ENCODE data around the gene ERBB4.
A peak's percentile ranks its signal among the peaks of the same experiment; 100 is the strongest.
"Not testable (repeated sequence)": the region's sequence is repeated elsewhere in the genome, so short reads cannot be mapped to it uniquely, and the experiment has no call there.

The ERBB4 gene

DNA sequence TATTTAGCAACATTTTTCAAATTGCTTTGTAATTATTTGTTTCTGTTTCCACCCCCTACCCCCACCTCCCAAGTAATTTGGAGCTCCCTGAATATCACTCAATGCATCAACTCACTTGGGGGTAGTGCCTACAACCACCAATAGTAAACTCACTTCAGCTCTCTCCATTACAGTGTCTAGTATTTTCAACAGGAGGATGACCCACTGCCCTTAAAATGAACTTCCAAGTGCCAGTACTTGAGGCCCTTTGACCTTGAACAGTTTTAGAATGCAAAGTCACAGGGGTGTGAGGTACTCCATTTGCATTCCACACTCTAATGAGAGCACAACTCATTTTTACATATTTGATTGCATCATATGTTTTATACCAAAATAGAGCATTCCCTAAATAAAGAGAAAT, 523.0 kb downstream of the ERBB4 start:
- no peak for DNase-seq

DNA sequence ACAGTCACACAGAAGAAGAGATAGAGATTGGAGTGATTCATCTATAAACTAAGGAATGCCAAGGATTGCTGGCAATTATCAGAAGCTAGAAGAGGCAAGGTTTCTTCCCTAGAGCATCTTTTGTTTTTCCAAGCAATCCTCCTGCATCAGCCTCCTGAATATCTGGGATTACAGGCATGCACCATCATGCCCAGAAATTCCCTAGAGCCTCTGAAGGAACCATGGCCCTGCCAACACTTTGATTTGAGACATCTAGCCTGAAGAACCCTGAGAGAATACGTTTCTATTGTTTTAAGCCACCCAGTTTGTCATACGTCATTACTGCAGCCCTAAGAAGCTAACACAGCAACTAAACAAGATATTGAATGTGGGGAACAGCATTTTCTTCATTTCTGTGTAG, 525.0 kb downstream of the ERBB4 start:
- no peak for DNase-seq

DNA sequence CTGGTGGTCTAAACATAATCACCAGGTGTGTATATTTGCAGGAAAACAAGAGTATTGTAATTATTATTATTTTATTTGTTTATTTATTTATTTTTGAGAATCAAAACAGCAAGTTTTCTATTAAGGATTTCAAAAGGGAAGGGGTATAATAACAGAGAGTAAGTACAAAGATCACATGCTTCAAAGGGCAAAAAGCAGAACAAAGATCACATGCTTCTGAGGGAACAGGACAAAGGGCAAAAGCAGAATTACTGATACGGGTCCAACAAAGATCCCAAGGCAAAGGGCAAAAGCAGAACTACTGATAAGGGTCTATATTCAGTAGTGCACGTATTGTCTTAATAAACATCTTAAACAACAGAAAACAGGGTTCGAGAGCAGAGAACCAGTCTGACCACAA, 528.3 kb downstream of the ERBB4 start:
- DNase-seq = not testable (repeated sequence)

DNA sequence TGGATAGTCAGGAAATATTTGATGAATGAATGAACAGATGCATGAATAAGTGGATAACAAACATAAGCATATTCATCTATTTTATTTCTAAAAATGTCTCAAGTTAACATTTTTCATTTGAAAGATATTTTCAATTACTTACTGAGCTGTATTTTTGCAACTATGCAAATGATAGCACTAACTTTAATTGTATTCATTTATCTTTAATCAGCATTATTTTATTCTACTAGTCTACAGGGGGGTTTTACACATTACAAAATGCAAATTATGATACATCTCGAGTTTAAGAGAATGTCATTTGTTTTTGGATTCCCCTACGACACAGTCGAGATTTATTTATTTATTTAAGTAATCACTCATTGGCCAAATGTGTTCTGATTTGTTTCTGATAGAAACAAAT, 530.6 kb downstream of the ERBB4 start:
- no peak for DNase-seq

DNA sequence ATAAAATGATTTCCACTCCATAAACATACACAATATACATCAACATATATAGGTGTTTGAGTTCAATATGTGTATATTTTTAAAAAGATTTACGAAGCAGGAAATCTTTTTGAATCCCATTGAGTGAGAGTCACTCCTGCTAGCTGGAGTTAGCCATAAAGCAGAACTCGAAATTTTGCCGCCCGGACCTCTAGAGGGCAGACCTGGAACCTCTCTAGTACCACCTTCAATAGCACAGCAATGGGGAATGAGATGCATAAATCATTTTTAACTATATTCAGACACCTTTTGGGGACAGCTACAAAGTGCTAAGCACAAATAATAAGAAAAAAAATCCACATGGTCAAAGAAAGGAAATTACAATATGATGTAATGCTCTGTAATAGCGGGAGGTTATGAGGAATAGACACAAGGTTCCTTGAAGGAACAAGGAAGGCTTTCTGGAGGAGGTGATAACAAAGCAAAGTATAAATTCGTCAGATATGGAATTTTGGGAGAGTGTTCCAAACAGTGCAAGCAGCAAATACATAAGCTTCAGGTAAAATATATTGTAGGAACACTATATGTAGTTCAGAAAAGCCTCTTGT, 533.4 kb downstream of the ERBB4 start:
- peak in 10 of 58 donors; percentile 1 to 19 (median 4) for DNase-seq

DNA sequence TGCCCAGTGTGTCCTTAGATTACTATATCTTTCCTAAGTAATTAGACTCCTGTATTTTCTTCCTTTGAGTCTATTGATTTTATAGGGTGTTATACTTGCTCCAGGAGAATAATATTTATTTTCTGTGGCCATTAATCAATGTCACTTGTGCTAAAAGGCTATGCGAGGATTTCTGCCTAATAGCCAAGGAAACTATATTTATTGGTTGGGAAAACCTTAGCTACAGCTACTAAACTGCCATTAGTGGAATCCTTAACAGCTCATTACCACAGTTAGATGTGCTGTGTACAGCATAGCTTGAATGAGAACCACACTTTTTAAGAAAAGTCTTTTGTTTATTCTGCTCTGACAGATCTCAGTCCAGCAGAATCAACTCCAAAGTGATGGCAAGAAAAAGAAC, 537.3 kb downstream of the ERBB4 start:
- no peak for DNase-seq

DNA sequence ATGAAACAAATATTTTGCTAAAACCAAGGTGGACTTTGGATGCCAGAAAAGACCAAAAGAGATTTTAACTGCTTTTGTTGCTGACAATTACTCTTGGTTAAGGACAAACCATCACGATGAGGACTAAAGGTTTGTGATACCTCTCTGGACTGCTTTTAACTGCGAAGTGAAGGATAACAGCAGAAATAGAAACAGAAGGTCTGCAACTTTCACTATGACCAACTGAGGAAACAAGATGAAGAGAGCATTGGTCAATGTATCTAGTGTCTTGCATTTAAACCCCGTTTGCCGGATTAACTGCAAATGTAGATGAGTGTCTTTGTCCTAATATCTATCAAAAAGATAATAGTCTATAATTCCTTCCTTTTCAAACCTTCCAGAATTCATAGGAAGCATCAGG, 541.7 kb downstream of the ERBB4 start:
- no peak for DNase-seq

DNA sequence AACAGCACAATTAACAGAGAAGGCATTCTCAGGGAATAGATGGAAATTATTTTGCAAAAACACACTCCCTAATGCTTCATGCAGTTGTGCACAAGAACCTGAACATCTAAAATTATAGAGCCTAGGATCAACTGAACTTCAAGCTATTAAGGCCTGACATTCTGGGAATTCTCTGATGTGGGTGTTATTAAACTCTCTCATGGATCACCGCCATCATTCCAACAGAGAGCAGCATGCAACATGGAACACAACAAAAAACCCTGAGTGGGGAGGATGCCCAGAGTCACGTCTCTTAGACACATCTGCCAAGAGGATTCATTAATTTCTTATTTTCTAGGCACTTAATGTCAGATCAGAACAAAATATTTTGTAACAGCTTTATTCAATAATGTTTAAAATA, 543.8 kb downstream of the ERBB4 start:
- no peak for DNase-seq

DNA sequence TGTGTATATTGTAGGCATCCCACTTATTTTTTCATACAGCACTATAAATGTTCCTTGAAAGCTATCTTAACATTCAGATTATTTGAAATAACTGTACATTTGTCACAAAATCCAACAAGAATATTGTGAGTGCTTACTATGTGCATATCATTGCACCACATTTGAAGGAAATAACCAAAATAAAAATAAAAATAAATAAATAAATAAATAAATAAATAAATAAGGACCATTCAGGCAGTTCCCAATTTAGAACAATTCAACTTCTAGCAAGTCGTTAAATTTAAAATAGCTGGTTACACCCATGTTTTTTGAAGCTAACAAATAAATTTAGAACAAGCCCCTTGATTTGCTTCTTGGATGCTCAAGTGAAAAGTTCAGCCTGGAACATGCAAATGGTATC, 548.3 kb downstream of the ERBB4 start:
- no peak for DNase-seq

DNA sequence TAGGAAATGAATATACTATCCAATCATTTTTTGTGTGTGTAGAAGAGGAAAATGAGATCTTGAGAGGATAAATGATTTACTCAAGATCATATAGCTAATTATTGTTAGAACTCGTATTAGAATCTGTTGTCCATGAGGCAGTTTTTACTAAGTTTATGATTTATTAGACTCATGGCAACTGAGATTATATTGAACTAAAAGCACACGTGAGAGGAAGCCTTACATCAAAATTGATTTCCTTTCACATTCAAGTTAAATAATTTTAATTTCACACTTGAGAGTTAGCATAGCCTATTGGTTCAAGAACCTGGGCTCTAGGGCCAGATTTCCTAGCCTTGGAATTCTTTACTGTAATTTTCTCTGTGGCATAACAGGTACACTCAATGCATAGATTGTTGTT, 552.3 kb downstream of the ERBB4 start:
- no peak for DNase-seq

DNA sequence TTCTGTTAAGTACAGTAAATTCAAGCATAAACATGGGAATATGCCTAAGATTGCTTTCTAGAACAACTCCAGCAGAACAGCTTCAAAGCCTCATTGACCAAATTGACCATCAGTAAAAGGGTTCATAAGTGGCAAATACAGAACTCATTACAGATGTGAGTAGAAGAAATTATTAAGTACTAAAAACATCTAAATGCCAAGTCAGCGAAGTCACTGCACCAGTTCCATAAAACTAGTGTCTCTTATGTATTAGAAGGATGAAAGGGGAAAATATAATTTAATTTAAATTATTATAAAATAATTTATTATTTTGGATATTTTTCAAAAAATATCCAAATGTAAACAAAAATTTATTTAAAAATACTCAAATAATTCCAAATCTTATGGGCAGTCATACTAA, 553.2 kb downstream of the ERBB4 start:
- no peak for DNase-seq

DNA sequence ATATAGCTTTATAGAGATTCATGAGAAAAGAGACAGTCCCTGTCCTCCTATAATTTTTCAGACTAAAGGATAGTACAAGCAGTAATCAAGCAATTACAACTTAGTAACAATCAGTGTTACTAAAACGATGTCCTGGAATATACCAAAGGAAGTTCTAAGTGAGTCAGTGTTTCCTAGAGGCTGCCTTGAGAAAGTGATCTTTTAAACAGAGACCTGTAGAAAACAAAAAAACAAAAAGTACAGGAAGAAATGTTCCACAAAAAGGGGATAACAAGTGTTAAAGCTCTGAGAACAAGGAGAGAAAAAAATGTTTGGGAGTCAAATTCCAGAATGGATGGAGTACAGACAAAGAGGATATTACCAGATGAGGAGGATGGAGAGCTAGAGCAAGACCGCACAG, 556.4 kb downstream of the ERBB4 start:
- DNase-seq = no peak

DNA sequence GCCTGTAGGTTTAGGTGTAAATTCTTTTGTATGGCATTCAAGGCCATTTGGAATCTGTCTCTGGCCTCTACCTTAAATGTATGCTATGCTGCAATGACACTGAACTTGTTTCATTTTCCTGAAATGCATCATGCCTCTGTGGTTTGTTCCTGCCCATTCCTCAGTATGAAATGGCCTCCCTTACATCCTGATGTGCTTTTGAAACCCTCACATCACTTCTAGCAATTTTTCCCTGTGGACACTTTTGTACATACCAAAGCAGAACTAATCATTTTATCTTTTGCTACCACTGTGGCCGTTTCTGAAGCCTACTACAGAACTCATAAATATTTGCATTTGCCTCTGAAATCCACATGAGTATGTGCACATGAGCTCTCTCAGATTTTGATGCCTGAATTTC, 557.2 kb downstream of the ERBB4 start:
- DNase-seq = no peak

DNA sequence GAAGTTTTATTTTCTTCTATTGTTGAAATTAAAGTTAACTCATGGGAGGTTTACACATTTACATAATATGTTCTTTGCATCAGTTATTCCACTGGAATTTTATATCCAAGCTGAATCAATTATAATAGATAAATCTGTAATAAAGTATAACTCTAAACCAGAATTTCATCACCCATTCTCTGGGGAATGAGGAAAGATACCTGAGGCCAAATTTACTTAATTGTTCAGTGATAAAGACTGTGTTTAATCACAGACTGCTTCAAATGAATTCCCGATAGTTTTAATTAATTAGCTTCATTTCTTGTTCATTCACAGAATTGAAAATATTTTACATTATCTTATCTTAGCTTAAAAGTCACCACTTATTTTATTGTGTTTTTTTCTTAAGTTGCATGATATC, 562.5 kb downstream of the ERBB4 start:
- no peak for DNase-seq

DNA sequence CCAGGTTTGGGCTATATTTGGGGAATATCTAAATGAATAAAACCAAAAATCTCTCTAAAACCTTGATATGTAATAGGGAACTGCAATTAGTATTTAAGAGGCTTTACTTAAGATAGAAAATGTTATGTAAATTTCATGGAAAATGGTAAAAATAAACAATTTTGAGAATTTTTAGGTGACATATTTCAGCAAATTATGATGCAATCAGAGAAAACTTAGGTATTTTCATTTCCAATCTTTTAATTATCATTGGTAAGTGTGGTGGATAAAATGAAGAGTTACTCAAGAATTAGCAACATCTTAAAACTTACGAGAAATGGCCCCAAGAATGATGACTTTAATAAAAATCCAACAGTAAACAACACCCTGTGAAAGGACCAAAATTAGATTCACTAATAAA, 571.4 kb downstream of the ERBB4 start:
- DNase-seq = no peak

DNA sequence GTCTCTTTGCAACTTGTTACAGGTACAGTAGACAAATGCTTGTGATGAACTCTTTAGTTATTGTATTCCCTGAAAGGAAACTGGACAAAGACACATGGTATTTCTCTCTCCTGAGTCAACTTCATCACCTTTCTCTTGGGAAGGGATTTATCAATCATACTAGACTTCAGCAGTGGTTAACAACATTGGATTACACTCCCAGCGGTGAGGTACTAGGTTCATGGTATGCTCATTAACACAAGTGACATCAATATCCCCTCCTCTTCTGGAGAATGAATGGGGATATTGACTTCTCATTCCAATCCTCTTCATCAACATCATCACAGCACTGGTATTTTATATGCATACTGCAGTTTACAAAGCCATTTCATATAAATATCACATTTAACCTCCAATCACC, 574.6 kb downstream of the ERBB4 start:
- DNase-seq = no peak

DNA sequence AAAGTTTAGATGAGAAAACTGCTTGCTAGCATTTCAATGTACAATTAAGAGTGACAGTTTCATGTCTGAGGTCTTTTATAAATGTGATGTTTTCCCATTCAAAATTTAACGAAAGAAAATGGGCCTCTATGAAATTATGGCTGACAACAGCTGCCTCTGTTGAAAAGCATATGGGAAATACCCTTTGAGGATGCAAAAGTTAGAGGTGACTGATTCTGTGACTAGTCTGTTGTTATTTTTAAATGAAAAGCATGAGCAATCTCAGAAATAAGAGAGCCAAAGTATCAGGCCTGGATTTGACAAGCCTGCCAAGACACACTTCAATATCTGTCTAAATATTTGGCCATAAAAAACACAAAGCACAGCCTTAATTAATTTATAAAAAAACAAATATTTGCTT, 580.8 kb downstream of the ERBB4 start:
- no peak for DNase-seq

DNA sequence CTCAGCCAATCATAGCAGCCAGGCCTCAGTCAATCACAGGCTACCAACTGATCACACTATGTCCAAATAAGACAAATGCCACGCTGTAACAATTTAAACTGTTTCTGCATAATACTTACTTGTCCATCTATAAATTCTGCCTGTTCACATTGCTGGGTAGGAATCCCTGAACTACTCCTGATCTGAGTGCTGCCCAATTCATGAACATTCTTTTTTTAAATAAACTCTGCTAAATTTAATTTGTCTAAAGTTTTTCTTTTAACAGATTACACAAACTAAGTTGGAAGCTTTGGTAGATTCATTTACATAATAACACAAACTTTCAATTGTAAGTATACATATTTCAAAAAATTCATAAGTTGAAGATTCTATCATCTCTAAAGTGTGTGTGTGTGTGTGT, 583.0 kb downstream of the ERBB4 start:
- DNase-seq = no peak

DNA sequence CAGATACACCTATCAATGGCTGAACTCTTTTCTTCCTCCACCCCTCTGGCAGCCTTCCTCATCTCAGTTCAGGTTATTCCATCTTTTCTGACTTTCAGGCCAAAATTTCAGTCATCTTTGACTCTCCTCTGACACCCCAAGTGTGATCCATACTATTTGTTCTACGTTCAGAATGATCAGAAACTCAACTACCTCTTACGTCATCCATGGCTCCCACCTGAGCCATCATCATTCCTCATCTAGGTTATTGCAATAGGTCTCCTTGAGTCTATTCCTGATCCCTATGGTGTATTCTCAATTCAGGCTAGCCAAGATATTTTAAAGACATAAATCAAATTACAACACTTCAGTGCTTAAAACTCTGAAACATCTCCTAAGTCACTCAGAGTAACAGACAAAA, 589.7 kb downstream of the ERBB4 start:
- DNase-seq = no peak

DNA sequence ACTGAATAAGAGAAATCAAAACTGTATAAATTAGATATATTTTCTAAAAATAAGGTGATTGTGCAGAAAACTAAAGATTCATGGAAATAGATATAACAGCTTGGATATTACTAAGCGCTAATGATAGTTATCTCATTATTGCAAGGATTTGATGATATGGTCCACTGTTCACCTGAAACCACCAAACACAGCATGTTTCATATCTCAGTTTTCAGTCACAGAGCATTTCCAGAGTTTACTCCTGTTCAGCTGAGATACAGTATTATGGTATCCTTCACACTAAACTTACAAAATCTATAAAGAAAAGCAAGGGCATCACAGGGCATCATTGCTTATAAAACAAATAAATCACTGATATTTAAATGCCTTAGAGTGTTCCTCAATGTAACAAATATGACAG, 591.6 kb downstream of the ERBB4 start:
- DNase-seq = no peak

DNA sequence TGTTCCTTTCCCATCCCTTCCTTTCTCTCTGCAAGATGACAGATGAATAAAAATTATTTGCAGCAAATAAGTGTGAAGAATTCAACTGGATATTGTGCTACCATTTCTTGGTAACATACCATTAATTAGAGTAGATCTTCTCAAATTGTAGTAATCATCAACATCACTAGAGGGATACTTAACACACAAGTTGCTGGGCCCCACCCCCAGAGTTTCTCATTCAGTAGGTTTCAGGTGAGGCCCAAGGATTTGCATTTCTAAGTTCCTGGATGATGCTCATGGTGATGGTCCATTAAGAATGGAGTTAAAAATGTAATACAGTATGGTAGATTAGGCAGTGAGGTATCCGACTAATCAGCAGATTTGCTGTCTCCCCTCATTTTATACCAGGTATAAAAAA, 594.0 kb downstream of the ERBB4 start:
- DNase-seq = no peak

DNA sequence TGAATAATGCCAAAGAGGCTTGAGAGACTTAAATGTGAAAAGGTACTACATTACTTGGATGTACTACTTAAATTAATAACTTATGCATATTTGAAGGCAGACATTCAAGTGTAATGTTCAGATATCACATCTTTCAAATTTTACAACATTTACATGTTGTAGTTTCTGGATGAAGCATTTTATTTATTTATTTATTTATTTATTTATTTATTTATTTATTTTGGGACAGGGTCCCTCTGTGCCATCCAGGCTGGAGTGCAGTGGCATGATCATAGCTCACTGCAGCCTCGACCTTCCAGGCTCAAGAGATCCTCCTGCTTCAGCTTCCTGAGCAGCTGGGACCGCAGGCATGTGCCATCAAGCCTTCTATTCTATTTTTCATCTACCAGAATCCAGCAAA, 596.4 kb downstream of the ERBB4 start:
- no peak for DNase-seq

DNA sequence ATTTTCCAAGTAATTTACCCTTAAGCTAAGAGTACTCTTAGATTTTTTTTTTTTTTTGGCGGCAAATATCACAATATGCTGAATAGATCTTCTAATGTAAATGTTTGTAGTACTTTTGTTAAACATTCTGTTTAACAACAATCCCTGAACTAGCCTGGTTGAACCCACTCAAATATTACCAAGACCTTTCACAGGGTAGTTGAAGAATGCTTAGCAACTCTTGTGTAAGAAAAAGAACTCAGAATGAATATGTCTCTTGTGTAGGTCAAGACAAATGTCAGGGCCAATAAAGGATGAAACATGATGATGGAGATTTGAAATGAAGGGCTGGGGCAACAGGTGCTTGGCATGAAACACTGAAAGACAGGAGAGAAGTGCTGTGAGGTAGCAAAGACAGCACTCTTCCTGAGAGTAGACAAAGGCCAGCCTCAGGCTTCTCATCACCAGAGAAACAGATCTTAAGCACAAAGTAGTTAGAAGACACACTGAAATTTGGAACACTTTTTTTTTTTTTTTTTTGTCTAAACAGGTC, 597.3 kb downstream of the ERBB4 start:
- DNase-seq = no peak

DNA sequence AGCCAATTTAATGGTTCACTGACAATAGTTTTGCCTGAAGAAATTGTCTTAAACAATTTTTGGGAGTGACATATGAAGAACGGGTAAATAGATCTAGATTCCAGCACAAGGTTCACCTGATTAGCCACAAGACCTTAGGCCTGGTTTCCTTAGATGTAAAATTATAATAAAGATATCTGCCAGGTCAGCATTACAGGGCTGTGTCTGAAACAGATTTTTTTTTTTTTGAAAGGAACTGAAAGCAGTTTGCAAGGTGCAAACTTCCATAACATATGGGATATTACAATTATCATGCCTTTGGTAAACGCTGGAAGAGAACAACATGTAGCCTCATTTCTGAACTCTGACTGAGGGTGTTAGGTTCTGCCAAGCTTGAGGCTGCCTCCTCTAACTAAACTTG, 599.4 kb downstream of the ERBB4 start:
- no peak for DNase-seq

All from anterior cingulate cortex (tissue), 58 donors.